Measurements from ENCODE around the gene YWHAQ.
"Not testable (repeated sequence)": the region's sequence is repeated elsewhere in the genome, so short reads cannot be mapped to it uniquely, and the experiment has no call there.

Gene YWHAQ

GRCh38 chr2:9558948-9559381 lies 71.8 kb downstream of the YWHAQ start:
- DNase-seq = no peak

DNA sequence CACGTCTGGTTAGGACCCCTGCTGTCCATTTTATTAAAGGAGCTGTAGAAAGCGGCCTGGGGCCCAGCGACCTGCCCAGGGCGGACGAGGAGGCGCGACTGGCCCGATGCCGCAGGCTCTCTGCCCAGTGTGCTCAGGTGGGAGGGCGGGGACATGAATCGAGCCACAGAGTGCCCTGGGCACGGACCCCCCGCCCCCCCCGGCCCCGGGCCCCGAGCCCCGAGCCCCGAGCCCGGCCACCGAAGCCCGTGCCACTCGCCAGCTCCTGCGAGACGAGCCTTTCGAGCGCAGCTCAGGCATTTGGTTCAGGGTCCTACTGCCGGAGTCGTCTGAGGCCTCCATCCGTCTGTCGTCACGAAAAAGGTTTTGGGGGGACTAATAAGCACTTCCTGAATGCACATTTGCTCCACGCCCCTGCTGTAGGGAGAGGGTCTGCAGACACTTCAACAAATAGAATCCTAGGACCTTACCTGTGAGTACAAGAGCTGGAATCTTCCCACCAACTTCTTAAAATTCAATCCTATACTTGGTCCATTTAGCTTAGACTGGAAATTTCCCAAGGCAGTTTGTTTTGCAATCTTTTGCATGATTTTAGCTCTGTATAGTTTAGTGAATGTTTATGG lies 74.6 kb downstream of the YWHAQ start:
- peak in 1 of 10 donors; percentile 16 for DNase-seq
- intact Hi-C loops (cut with DNase I) = loop anchor here (2.0 to 10.0 kb wide), 3 partner anchors 75 to 216 kb away; partner anchors contain the start of genes CPSF3, ITGB1BP1 and YWHAQ

More at GRCh38 chr2:9558948-9559381, 71.8 kb downstream of the YWHAQ start:
- intact Hi-C loops (cut with DNase I) = loop anchor here (5.0 to 10.0 kb wide), 2 partner anchors 134 to 213 kb away; partner anchors contain the start of genes CPSF3 and ITGB1BP1

- intact Hi-C loops (cut with DNase I) = loop anchor here (2.0 to 10.0 kb wide), 4 partner anchors 75 to 217 kb away; partner anchors contain the start of genes CPSF3, IAH1, ITGB1BP1 and YWHAQ
- peak; percentile 79 to 99 (median 88) for DNase-seq
Observed at GRCh38 chr2:9555297-9556120, 75.3 kb downstream of the YWHAQ start, which contains the start of gene ADAM17. Gene ADAM17 (minus strand): TSS chr2:9555830. CDS start chr2:9555605, 225 bp downstream.

DNA sequence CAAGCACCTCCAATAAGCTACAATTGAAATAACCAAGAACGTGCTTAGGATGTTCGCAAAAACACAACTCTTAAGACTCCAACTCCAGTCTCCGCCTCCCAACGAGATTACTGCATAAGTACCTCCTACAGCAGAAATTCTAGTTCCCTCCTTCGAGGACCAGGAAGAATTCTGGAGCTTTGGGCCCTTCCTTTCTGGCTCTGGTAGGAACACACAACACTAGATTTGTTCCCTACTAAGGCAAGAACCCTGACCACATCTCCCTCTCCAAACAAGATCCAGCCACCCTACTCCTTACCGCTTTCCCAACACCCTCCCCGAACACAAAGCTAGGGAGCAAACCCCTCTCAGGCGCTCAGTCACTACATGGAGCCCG lies 75.9 kb downstream of the YWHAQ start:
- DNase-seq = no peak
- intact Hi-C loops (cut with DNase I) = loop anchor here (2.0 to 10.0 kb wide), 3 partner anchors 80 to 217 kb away; partner anchors contain the start of genes CPSF3, IAH1 and ITGB1BP1

DNA sequence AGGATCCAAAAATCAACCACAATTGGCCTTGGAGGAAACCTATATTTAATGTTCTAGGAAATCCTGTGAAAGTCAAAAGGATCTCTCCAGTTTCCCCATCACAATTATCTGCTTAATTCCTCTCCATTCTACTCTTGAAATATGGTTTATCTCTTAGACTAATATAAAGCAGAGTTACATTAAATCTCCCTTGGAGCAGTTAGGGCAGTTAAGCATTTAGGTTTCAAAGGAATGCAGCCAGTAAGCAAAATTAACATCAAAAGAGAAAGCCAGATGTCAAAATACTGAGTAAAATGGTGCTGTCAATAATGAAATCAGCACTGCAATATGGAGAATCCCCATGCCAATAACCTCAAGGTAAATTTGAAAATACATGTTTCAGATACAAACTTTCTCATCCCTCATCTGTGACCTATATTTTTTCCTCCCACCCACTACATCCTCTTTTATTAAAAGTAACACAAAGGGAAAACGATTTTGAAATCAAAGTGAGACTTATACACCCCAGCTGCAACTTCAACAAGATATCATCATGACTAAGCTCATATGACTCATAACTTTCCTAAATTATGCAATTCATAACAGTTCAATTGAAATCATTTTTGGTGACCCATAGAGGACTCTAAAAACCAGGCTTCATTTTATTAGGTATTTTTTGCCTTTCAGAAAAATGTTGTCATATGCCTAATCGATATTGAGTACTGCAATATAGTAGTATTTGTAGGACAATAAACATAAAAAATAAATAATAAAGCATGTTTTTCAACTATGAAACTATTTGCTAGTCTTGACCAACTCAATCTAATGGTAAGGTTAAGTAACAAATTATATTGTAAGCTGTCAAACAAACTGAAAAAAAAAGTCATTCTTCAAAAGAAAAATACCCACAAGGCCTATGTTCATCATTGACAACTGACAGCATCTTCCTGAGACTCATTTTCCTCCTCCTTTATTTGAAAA lies 78.3 kb downstream of the YWHAQ start:
- intact Hi-C loops (cut with DNase I) = loop anchor here (10.0 kb wide), 1 partner anchor 128 kb away; the partner anchor contains the start of genes CPSF3 and ITGB1BP1
- DNase-seq = no peak

- DNase-seq = not testable (repeated sequence)
- intact Hi-C loops (cut with DNase I) = loop anchor here (10.0 kb wide), 1 partner anchor 126 kb away; the partner anchor contains the start of genes CPSF3 and ITGB1BP1
Observed at GRCh38 chr2:9550859-9551391, 79.9 kb downstream of the YWHAQ start.

DNA sequence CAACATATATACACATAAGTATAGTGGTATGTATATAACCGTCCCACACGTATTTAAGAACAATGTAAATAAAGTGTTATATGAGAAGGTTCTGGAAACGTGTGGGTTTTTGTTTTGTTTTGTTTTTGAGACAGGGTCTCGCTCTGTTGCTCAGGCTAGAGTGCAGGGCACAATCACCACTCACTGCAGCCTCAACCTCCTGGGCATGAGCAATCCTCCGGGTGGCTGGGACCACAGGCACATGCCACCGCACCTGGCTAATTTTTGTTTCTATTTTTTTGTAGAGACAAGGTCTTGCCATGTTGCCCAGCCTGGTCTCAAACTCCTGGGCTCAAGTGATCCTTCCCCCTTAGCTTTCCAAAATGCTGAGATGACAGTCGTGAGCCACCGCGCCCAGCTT lies 81.4 kb downstream of the YWHAQ start:
- intact Hi-C loops (cut with DNase I) = no loop called here
- DNase-seq = no peak

DNA sequence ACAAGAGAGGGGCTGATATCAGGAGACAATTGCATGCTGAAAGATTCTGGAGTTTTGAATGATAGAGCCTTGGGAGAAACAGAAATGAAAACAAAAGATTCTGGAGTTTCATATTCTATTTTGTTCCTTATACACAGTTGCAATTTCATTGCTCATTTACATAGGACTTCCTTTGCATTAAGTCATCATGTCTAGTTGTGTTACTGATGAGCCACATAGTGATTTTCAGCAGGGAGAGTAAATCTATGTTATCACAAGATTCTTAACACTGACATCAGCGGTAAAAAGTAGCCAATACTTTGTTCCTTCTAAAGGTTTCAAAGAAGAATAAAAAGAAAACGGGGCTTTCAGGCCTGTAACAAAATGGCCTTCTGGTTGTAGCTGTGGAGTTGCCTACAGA lies 82.3 kb downstream of the YWHAQ start:
- intact Hi-C loops (cut with DNase I) = no loop called here
- DNase-seq = no peak

GRCh38 chr2:9547262-9547991 lies 83.4 kb downstream of the YWHAQ start:
- no peak for DNase-seq
- intact Hi-C loops (cut with DNase I) = no loop called here

DNA sequence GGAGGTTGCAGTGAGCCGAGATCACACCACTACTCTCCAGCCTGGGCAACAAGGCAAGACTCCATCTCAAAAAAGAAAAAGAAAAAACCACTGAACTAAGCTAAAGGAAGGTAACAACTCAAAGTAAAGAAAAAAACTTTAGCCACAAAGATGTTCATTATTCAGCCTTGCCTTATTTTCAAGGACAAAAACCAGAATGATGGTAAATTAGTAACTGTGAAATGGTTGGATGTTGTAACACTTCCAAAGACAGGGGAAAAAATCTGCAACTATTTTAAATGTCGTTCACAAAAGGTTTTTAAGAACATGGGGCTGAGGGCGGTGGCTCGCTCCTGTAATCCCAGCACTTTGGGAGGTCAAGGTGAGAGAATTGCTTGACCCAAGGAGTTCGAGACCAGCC lies 85.3 kb downstream of the YWHAQ start:
- no peak for DNase-seq
- intact Hi-C loops (cut with DNase I) = no loop called here

DNA sequence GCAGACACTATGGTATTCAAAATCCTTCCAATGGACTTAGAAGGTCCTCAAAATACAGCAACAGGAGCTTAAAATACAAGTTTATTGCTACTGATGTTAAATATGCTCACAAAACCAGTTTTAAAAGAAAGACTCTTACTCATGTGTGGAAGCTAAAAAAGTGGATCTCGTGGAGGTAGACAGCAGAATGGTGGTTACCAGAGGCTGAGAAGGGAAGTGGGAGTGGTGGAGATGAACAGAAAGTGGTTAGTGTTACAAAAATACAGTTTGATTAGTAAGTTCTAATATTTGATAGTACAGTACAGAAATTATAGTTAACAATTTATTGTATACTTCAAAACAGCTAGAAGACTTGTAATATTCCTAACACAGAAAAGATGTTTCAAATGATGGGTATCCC lies 87.2 kb downstream of the YWHAQ start:
- no peak for DNase-seq
- intact Hi-C loops (cut with DNase I) = no loop called here

GRCh38 chr2:9539531-9539930 lies 91.3 kb downstream of the YWHAQ start:
- intact Hi-C loops (cut with DNase I) = no loop called here

DNA sequence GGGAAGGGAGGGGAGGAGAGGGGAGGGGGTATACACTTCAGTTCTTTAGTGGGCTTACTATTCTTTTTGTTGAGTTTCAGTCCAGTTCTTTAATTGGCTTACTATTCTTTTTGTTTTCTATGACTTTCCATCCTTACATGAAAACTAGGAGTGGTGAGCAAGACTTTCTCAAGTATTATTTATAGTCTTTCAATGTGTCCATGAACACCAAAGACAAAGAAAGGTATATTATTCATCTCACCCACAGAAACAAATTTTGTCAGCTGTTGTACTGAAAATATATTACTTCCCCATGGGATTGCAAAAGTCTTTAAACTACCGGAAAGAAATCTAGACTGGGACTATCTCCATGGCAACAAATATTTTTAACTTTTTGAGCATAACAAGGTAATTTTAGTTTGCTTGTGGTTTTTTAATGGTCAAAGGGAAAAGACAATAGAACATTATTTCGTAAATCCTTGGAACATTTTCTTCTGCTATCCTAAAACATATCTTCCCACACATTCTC lies 92.7 kb downstream of the YWHAQ start:
- intact Hi-C loops (cut with DNase I) = no loop called here
- DNase-seq = no peak

More at GRCh38 chr2:9539531-9539930, 91.3 kb downstream of the YWHAQ start:
- DNase-seq = no peak

GRCh38 chr2:9536504-9536903 lies 94.3 kb downstream of the YWHAQ start:
- intact Hi-C loops (cut with DNase I) = no loop called here
- no peak for DNase-seq

DNA sequence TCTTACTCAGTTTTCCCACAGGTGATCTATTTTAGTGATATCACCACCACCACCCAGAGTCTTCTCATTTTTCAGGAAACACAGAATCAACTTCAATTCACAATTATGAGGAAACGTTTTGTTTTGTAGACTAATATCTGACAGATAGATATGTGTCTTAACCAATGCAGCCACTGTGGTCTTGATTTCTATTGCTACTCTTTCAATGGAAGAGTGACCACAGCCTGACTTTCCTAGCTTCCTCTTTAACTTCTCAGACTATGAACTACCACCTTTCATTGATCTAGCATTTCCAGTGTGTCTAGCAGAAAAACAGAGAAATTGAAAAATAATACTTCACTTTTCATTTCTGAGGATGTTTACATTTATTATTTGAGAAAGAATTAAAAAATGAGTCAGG lies 95.6 kb downstream of the YWHAQ start:
- intact Hi-C loops (cut with DNase I) = no loop called here
- DNase-seq = no peak

Measured in posterior cingulate gyrus (tissue), 11 donors.